ENCODE results near the gene TTC23L.
A peak's percentile ranks its signal among the peaks of the same experiment; 100 is the strongest.

TTC23L gene

GRCh38 chr5:34833976-34834793, 4.8 kb upstream of the TTC23L start:
- DNase-seq (ENCODE audit: low spot score), result no peak

GRCh38 chr5:34834794-34835089, 4.2 kb upstream of the TTC23L start:
- no peak for DNase-seq (ENCODE audit: low spot score)

- no peak for DNase-seq (ENCODE audit: low spot score)
Observed at GRCh38 chr5:34835664-34836063, 3.3 kb upstream of the TTC23L start.

GRCh38 chr5:34841816-34842215, 2.9 kb downstream of the TTC23L start:
- DNase-seq (ENCODE audit: low spot score), result no peak

GRCh38 chr5:34842554-34842953, 3.6 kb downstream of the TTC23L start:
- no peak for DNase-seq (ENCODE audit: low spot score)

GRCh38 chr5:34843497-34843896, 4.5 kb downstream of the TTC23L start:
- no peak for DNase-seq (ENCODE audit: low spot score)

- no peak for DNase-seq (ENCODE audit: low spot score)
Observed at GRCh38 chr5:34844106-34844505, 5.1 kb downstream of the TTC23L start.

- no peak for DNase-seq (ENCODE audit: low spot score)
Observed at GRCh38 chr5:34844999-34845398, 6.0 kb downstream of the TTC23L start.

GRCh38 chr5:34847056-34847455, 8.1 kb downstream of the TTC23L start:
- DNase-seq (ENCODE audit: low spot score), result peak; percentile 33

- no peak for DNase-seq (ENCODE audit: low spot score)
Observed at GRCh38 chr5:34847552-34847951, 8.6 kb downstream of the TTC23L start.

GRCh38 chr5:34848230-34848629, 9.3 kb downstream of the TTC23L start:
- no peak for DNase-seq (ENCODE audit: low spot score)

GRCh38 chr5:34849253-34849652, 10.3 kb downstream of the TTC23L start:
- DNase-seq (ENCODE audit: low spot score), result no peak

- no peak for DNase-seq (ENCODE audit: low spot score)
Observed at GRCh38 chr5:34854459-34855174, 15.7 kb downstream of the TTC23L start.

GRCh38 chr5:34857161-34857560, 18.2 kb downstream of the TTC23L start:
- DNase-seq (ENCODE audit: low spot score), result no peak

- DNase-seq (ENCODE audit: low spot score), result no peak
Observed at GRCh38 chr5:34857894-34858293, 18.9 kb downstream of the TTC23L start.

GRCh38 chr5:34858790-34859189, 19.8 kb downstream of the TTC23L start:
- no peak for DNase-seq (ENCODE audit: low spot score)

- DNase-seq (ENCODE audit: low spot score), result no peak
Observed at GRCh38 chr5:34859253-34859652, 20.3 kb downstream of the TTC23L start.

- no peak for DNase-seq (ENCODE audit: low spot score)
Observed at GRCh38 chr5:34863946-34864345, 25.0 kb downstream of the TTC23L start.

GRCh38 chr5:34865091-34865490, 26.1 kb downstream of the TTC23L start:
- DNase-seq (ENCODE audit: low spot score), result no peak

GRCh38 chr5:34866989-34867471, 28.1 kb downstream of the TTC23L start:
- DNase-seq (ENCODE audit: low spot score), result no peak

- DNase-seq (ENCODE audit: low spot score), result no peak
Observed at GRCh38 chr5:34867660-34868059, 28.7 kb downstream of the TTC23L start.

GRCh38 chr5:34868791-34869190, 29.8 kb downstream of the TTC23L start:
- no peak for DNase-seq (ENCODE audit: low spot score)

- no peak for DNase-seq (ENCODE audit: low spot score)
Observed at GRCh38 chr5:34869256-34869655, 30.3 kb downstream of the TTC23L start.

- DNase-seq (ENCODE audit: low spot score), result no peak
Observed at GRCh38 chr5:34870382-34870781, 31.4 kb downstream of the TTC23L start.

Data from D341Med (cell line).